Keratinocyte (primary cell): ENCODE measurements around the gene FILIP1.

ENCODE experiments used
- CTCF ChIP-seq, 3 experiments: IDR thresholded peaks in 1 of 3; conservative IDR thresholded peaks in 1 of 3; optimal IDR thresholded peaks in 1 of 3; 2 replicates in 2 of 3; 3 replicates in 1 of 3; pipeline versions ENCODE3 to v1.5.1; 2011; ENCODE audit warnings: low read length in 3 of 3, mild to moderate bottlenecking in 3 of 3, moderate library complexity in 2 of 3, control low read depth in 1 of 3, inconsistent platforms in 1 of 3; ENCODE audit not compliant: insufficient read depth in 2 of 3; ENCODE audit errors: extremely low read depth in 1 of 3
- EZH2 ChIP-seq: IDR thresholded peaks from one replicate; pipeline ENCODE4 v1.6.1; 2012; ENCODE audit warnings: inconsistent platforms, mild to moderate bottlenecking, low read length, moderate library complexity

DNA sequence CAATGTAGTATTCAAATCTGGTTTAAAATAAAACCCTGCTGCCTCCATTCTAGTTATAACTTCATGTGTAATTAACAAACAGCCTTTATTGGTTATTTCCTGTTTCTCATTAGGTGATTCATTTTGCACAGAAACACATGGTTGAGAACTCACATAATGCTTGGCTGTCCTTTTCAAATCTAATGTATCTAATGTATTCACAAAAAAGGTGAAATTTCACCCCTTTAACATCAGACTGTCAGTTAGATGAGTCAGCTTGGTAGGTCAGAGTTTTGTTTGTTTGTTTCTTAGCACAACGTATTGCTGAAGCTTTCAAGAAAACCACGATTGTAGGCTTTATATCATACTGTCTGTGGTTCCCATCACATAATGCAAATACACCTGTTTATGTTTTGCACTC, 130.3 kb downstream of the FILIP1 start:
- TF ChIP-seq CTCF (optimal IDR thresholded peaks at IDR 0.05 in 1 of 3, IDR thresholded peaks at IDR 0.05 in 1 of 3, conservative IDR thresholded peaks at IDR 0.05 in 1 of 3; ENCODE audit: extremely low read depth in 1 of 3, insufficient read depth in 2 of 3, low read length in 3 of 3) = no peak
- no peak for TF ChIP-seq EZH2
